AG09309 (cell line): ENCODE data around the gene HSF2BP.
A peak's percentile ranks its signal among the peaks of the same experiment; 100 is the strongest.
"Not testable (repeated sequence)": the region's sequence is repeated elsewhere in the genome, so short reads cannot be mapped to it uniquely, and the experiment has no call there.

Experiments used
- DNase-seq: peaks from one replicate; pipeline ENCODE4 v3.0.0-alpha.2; 2010; ENCODE audit warnings: low read depth
- H3K4me3 ChIP-seq: 2 replicates; pipeline ENCODE4 v1.5.1; 2011; ENCODE audit warnings: mild to moderate bottlenecking, low read depth, low read length, moderate library complexity; ENCODE audit not compliant: control insufficient read depth
- CTCF ChIP-seq: IDR thresholded peaks from 2 replicates; pipeline ENCODE4 v1.5.1; 2011; ENCODE audit warnings: mild to moderate bottlenecking, low read depth, low read length, inconsistent platforms; ENCODE audit not compliant: insufficient read depth, control insufficient read depth; ENCODE audit errors: missing control alignments

HSF2BP gene

GRCh38 chr21:43600642-43601402, 58.5 kb downstream of the HSF2BP start:
- DNase-seq: peak; percentile 80
- no peak overlapping the region for H3K4me3 ChIP-seq
- TF ChIP-seq CTCF: no peak

- TF ChIP-seq CTCF: no peak
- no peak overlapping the region for H3K4me3 ChIP-seq
- DNase-seq: no peak
Measured at GRCh38 chr21:43599728-43600127, 59.6 kb downstream of the HSF2BP start.

GRCh38 chr21:43598416-43599120, 60.7 kb downstream of the HSF2BP start:
- DNase-seq: peak; percentile 61
- H3K4me3 ChIP-seq: no peak overlapping the region
- TF ChIP-seq CTCF: no peak

GRCh38 chr21:43597540-43598250, 61.6 kb downstream of the HSF2BP start:
- DNase-seq: no peak
- no peak overlapping the region for H3K4me3 ChIP-seq
- no peak for TF ChIP-seq CTCF

GRCh38 chr21:43597052-43597451, 62.2 kb downstream of the HSF2BP start:
- TF ChIP-seq CTCF: no peak
- no peak overlapping the region for H3K4me3 ChIP-seq
- DNase-seq: no peak

GRCh38 chr21:43596616-43597015, 62.7 kb downstream of the HSF2BP start:
- no peak for TF ChIP-seq CTCF
- no peak for DNase-seq
- H3K4me3 ChIP-seq: no peak overlapping the region

GRCh38 chr21:43595769-43596168, 63.5 kb downstream of the HSF2BP start:
- DNase-seq, H3K4me3 ChIP-seq: not testable (repeated sequence)
